ENCODE measurements around the gene VPS37B.
A peak's percentile ranks its signal among the peaks of the same experiment; 100 is the strongest.

The VPS37B gene

GRCh38 chr12:122860854-122861586 lies 34.9 kb downstream of the VPS37B start:
- no peak for DNase-seq (ENCODE audit: low spot score)
- TF ChIP-seq CTCF (IDR thresholded peaks at IDR 0.05; ENCODE audit: extremely low read depth, insufficient read depth, missing control alignments): no peak
- in situ Hi-C loops (cut with MboI; ENCODE audit: low pct_unique_long_range_greater_than_20kb, low sequenced_read_pairs, unreplicated experiment): loop anchor here (5.0 kb wide), 1 partner anchor 91 kb away; no protein-coding TSS in a partner anchor

- in situ Hi-C loops (cut with MboI; ENCODE audit: low pct_unique_long_range_greater_than_20kb, low sequenced_read_pairs, unreplicated experiment): loop anchor here (5.0 kb wide), 1 partner anchor 92 kb away; no protein-coding TSS in a partner anchor
- DNase-seq (ENCODE audit: low spot score): peak; percentile 92
- peak; percentile 94 for TF ChIP-seq CTCF (IDR thresholded peaks at IDR 0.05; ENCODE audit: extremely low read depth, insufficient read depth, missing control alignments)
These were observed 35.7 kb downstream of the VPS37B start for GRCh38 chr12:122860040-122860853.

GRCh38 chr12:122859303-122860039 lies 36.5 kb downstream of the VPS37B start:
- no peak for DNase-seq (ENCODE audit: low spot score)
- no peak for TF ChIP-seq CTCF (IDR thresholded peaks at IDR 0.05; ENCODE audit: extremely low read depth, insufficient read depth, missing control alignments)
- in situ Hi-C loops (cut with MboI; ENCODE audit: low pct_unique_long_range_greater_than_20kb, low sequenced_read_pairs, unreplicated experiment): loop anchor here (5.0 kb wide), 1 partner anchor 93 kb away; no protein-coding TSS in a partner anchor

- TF ChIP-seq CTCF (IDR thresholded peaks at IDR 0.05; ENCODE audit: extremely low read depth, insufficient read depth, missing control alignments): no peak
- no peak for DNase-seq (ENCODE audit: low spot score)
- in situ Hi-C loops (cut with MboI; ENCODE audit: low pct_unique_long_range_greater_than_20kb, low sequenced_read_pairs, unreplicated experiment): no loop called here
These were observed 37.2 kb downstream of the VPS37B start for GRCh38 chr12:122858591-122859302.

DNA sequence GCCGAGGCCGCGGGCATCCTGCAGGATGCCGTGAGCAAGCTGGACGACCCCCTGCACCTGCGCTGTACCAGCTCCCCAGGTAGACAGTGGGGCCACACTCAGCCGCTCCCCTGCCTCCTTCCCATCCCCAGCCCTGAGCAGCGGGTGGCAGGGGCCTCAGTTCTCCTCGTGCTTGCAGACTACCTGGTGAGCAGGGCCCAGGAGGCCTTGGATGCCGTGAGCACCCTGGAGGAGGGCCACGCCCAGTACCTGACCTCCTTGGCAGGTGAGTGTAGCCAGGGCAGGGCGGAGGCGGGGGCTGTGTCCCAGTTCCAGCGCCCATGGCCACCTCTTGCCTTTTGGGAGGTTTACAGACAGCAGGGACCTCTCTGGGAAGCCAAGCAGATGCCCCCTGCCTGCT lies 37.8 kb downstream of the VPS37B start:
- TF ChIP-seq CTCF (IDR thresholded peaks at IDR 0.05; ENCODE audit: extremely low read depth, insufficient read depth, missing control alignments): no peak
- DNase-seq (ENCODE audit: low spot score): no peak
- in situ Hi-C loops (cut with MboI; ENCODE audit: low pct_unique_long_range_greater_than_20kb, low sequenced_read_pairs, unreplicated experiment): no loop called here
